KMS-11 (cell line): Measurements from ENCODE around the gene STMND1.
A peak's percentile ranks its signal among the peaks of the same experiment; 100 is the strongest.

Experiments
- H2AFZ ChIP-seq: fragments of 200-600 bp; sonication (generic); 2 replicates; pipeline ENCODE4 v1.6.1; 2016; ENCODE audit warnings: antibody characterized with exemption, mixed run types, low read depth
- H3K27ac ChIP-seq: fragments of 200-600 bp; sonication (generic); 2 replicates; pipeline ENCODE4 v1.6.1; 2016; ENCODE audit warnings: mild to moderate bottlenecking, mixed run types
- H3K27me3 ChIP-seq: fragments of 200-600 bp; sonication (generic); 2 replicates; pipeline ENCODE4 v1.6.1; 2017; ENCODE audit warnings: mild to moderate bottlenecking, low read depth, mixed run types, moderate library complexity; ENCODE audit not compliant: insufficient read depth
- H3K36me3 ChIP-seq: fragments of 200-600 bp; sonication (generic); 2 replicates; pipeline ENCODE4 v1.6.1; 2017; ENCODE audit warnings: mild to moderate bottlenecking, mixed run types; ENCODE audit not compliant: insufficient read depth
- H3K4me1 ChIP-seq: fragments of 200-600 bp; sonication (generic); 2 replicates; pipeline ENCODE4 v1.6.1; 2016; ENCODE audit warnings: mild to moderate bottlenecking, low read depth, mixed run types; ENCODE audit not compliant: poor library complexity, severe bottlenecking
- H3K4me2 ChIP-seq: fragments of 200-600 bp; sonication (generic); 2 replicates; pipeline ENCODE4 v1.7.0; 2016; ENCODE audit warnings: mild to moderate bottlenecking, mixed run types
- H3K4me3 ChIP-seq: fragments of 200-600 bp; sonication (generic); IDR thresholded peaks from 2 replicates; pipeline ENCODE4 v1.6.1; 2017; ENCODE audit warnings: low read depth, low read length, mixed read lengths; ENCODE audit not compliant: insufficient read depth
- H3K79me2 ChIP-seq: fragments of 200-600 bp; sonication (generic); 2 replicates; pipeline ENCODE4 v1.6.1; 2016; ENCODE audit warnings: low read depth, mixed run types; ENCODE audit not compliant: insufficient read depth
- H3K9ac ChIP-seq: fragments of 200-600 bp; sonication (generic); 2 replicates; pipeline ENCODE4 v1.6.1; 2016; ENCODE audit warnings: mild to moderate bottlenecking, mixed run types
- H4K20me1 ChIP-seq: fragments of 200-600 bp; sonication (generic); 2 replicates; pipeline ENCODE4 v1.6.1; 2016; ENCODE audit warnings: mild to moderate bottlenecking, mixed run types; ENCODE audit not compliant: insufficient read depth
- CTCF ChIP-seq: fragments of 200-600 bp; sonication (generic); conservative IDR thresholded peaks from 2 replicates; pipeline ENCODE4 v1.6.1; 2017; ENCODE audit warnings: low read depth, mild to moderate bottlenecking, antibody characterized with exemption, low read length, moderate library complexity, mixed read lengths

STMND1 gene

GRCh38 chr6:17083397-17083796 lies 18.5 kb upstream of the STMND1 start:
- no peak overlapping the region for H3K4me3 ChIP-seq
- no peaks in the 10 kb centered on the region for H3K27me3 ChIP-seq
- H4K20me1 ChIP-seq: no peaks in the 10 kb centered on the region

GRCh38 chr6:17086469-17086868 lies 15.4 kb upstream of the STMND1 start:
- Histone ChIP-seq H3K4me1 (no peaks in the 10 kb centered on the region), H3K79me2 (no peaks in the 10 kb centered on the region), H3K4me2 (no peak overlapping the region), H3K27ac (no peak overlapping the region), H3K4me3 (no peak overlapping the region), H3K27me3 (no peaks in the 10 kb centered on the region), H3K36me3 (no peaks in the 10 kb centered on the region), H3K9ac (no peak overlapping the region), H2AFZ (no peak overlapping the region), H4K20me1 (no peaks in the 10 kb centered on the region)
- TF ChIP-seq CTCF: peak; percentile 81

More at GRCh38 chr6:17083397-17083796, 18.5 kb upstream of the STMND1 start:
- no peak for TF ChIP-seq CTCF
- no peaks in the 10 kb centered on the region for H3K36me3 ChIP-seq
- no peak overlapping the region for H3K9ac ChIP-seq
- no peaks in the 10 kb centered on the region for H3K79me2 ChIP-seq
- no peaks in the 10 kb centered on the region for H3K4me1 ChIP-seq
- H2AFZ ChIP-seq: no peak overlapping the region
- no peak overlapping the region for H3K27ac ChIP-seq
- H3K4me2 ChIP-seq: no peak overlapping the region

GRCh38 chr6:17088091-17088611 lies 13.7 kb upstream of the STMND1 start:
- no peak overlapping the region for H3K4me3 ChIP-seq
- no peak for TF ChIP-seq CTCF
- H3K79me2 ChIP-seq: no peaks in the 10 kb centered on the region
- H3K36me3 ChIP-seq: no peaks in the 10 kb centered on the region
- no peak overlapping the region for H3K9ac ChIP-seq
- H3K4me1 ChIP-seq: no peaks in the 10 kb centered on the region
- no peak overlapping the region for H3K4me2 ChIP-seq
- H4K20me1 ChIP-seq: no peaks in the 10 kb centered on the region
- no peaks in the 10 kb centered on the region for H3K27me3 ChIP-seq
- H2AFZ ChIP-seq: no peak overlapping the region
- no peak overlapping the region for H3K27ac ChIP-seq

GRCh38 chr6:17091122-17091521 lies 10.7 kb upstream of the STMND1 start:
- Histone ChIP-seq H3K9ac (no peak overlapping the region), H2AFZ (no peak overlapping the region), H3K79me2 (no peaks in the 10 kb centered on the region), H3K4me1 (no peaks in the 10 kb centered on the region), H4K20me1 (no peaks in the 10 kb centered on the region), H3K36me3 (no peaks in the 10 kb centered on the region), H3K27ac (no peak overlapping the region), H3K4me2 (no peak overlapping the region), H3K4me3 (no peak overlapping the region), H3K27me3 (no peaks in the 10 kb centered on the region)
- TF ChIP-seq CTCF: no peak

- 0 out of 2 replicates have a peak, but pooled peaks have one; percentile 24 for TF ChIP-seq CTCF
- H3K4me3 ChIP-seq: no peak overlapping the region
- no peaks in the 10 kb centered on the region for H3K27me3 ChIP-seq
- no peak overlapping the region for H3K27ac ChIP-seq
- H3K9ac ChIP-seq: no peak overlapping the region
- H3K36me3 ChIP-seq: no peaks in the 10 kb centered on the region
- H3K4me2 ChIP-seq: no peak overlapping the region
- no peaks in the 10 kb centered on the region for H4K20me1 ChIP-seq
- H3K4me1 ChIP-seq: no peaks in the 10 kb centered on the region
- no peaks in the 10 kb centered on the region for H3K79me2 ChIP-seq
- H2AFZ ChIP-seq: no peak overlapping the region
These were observed 8.2 kb upstream of the STMND1 start for GRCh38 chr6:17093686-17094085.
